Activated gamma-delta T cell treated with Interleukin-2 at 50 U/mL for 16 hours (primary cell): ENCODE measurements around the gene SRGAP2B.
"Not testable (repeated sequence)": the region's sequence is repeated elsewhere in the genome, so short reads cannot be mapped to it uniquely, and the experiment has no call there.

Experiments used
- DNase-seq: peaks from one replicate; pipeline ENCODE4 v3.0.0-alpha.2; 2020

SRGAP2B gene

GRCh38 chr1:144992915-144993314 is 102.2 kb downstream of the SRGAP2B start:
- not testable (repeated sequence) for DNase-seq

- DNase-seq, result not testable (repeated sequence)
These were observed 104.5 kb downstream of the SRGAP2B start for GRCh38 chr1:144990611-144991010.

GRCh38 chr1:144987131-144987530 is 108.0 kb downstream of the SRGAP2B start:
- not testable (repeated sequence) for DNase-seq

- DNase-seq, result not testable (repeated sequence)
These were observed 108.8 kb downstream of the SRGAP2B start for GRCh38 chr1:144986171-144986860.

GRCh38 chr1:144985550-144986170 is 109.5 kb downstream of the SRGAP2B start:
- not testable (repeated sequence) for DNase-seq

- DNase-seq, result not testable (repeated sequence)
These were observed 112.2 kb downstream of the SRGAP2B start for GRCh38 chr1:144982802-144983525.

GRCh38 chr1:144981157-144981556 is 114.0 kb downstream of the SRGAP2B start:
- not testable (repeated sequence) for DNase-seq

GRCh38 chr1:144979960-144980595 is 115.0 kb downstream of the SRGAP2B start:
- DNase-seq, result not testable (repeated sequence)

GRCh38 chr1:144977856-144978255 is 117.3 kb downstream of the SRGAP2B start:
- not testable (repeated sequence) for DNase-seq

GRCh38 chr1:144971936-144972335 is 123.2 kb downstream of the SRGAP2B start:
- not testable (repeated sequence) for DNase-seq

GRCh38 chr1:144966488-144966887 is 128.6 kb downstream of the SRGAP2B start:
- not testable (repeated sequence) for DNase-seq

- DNase-seq, result not testable (repeated sequence)
These were observed 130.4 kb downstream of the SRGAP2B start for GRCh38 chr1:144964765-144965164.

- DNase-seq, result not testable (repeated sequence)
These were observed 130.9 kb downstream of the SRGAP2B start for GRCh38 chr1:144964186-144964585.

- not testable (repeated sequence) for DNase-seq
These were observed 131.6 kb downstream of the SRGAP2B start for GRCh38 chr1:144963571-144963970.

GRCh38 chr1:144961604-144962583 is 133.2 kb downstream of the SRGAP2B start:
- DNase-seq, result not testable (repeated sequence)

- DNase-seq, result not testable (repeated sequence)
These were observed 134.1 kb downstream of the SRGAP2B start for GRCh38 chr1:144960929-144961488.

GRCh38 chr1:144948390-144948789 is 146.7 kb downstream of the SRGAP2B start:
- not testable (repeated sequence) for DNase-seq

GRCh38 chr1:144947495-144947894 is 147.6 kb downstream of the SRGAP2B start:
- not testable (repeated sequence) for DNase-seq

GRCh38 chr1:144946525-144947480 is 148.3 kb downstream of the SRGAP2B start:
- not testable (repeated sequence) for DNase-seq

GRCh38 chr1:144941710-144942109 is 153.4 kb downstream of the SRGAP2B start:
- not testable (repeated sequence) for DNase-seq
